ENCODE results near the gene AOPEP. TPM values are rescaled to one million over a fixed set of nuclear protein-coding genes. Genes with fewer than 3 reads are reported as not detected.
A peak's percentile ranks its signal among the peaks of the same experiment; 100 is the strongest.

AOPEP gene
- total and polyA plus RNA-seq, 2 of the 13 experiments (the other 11 are each of a cell fraction or from before 2014, with no cell fraction given), result 22.2 to 41.6 TPM

- TF ChIP-seq TSC22D2 (CRISPR knock-in tag; IDR thresholded peaks at IDR 0.05; ENCODE audit: borderline replicate concordance) (no peak), AHR (CRISPR knock-in tag; IDR thresholded peaks at IDR 0.05) (no peak), PRDM4 (CRISPR knock-in tag; IDR thresholded peaks at IDR 0.05; ENCODE audit: borderline replicate concordance) (no peak), ZBTB20 (CRISPR knock-in tag; IDR thresholded peaks at IDR 0.05; ENCODE audit: borderline replicate concordance, low read depth) (peak; percentile 99; the same call in 1 of the 2 replicates), ZNF235 (CRISPR knock-in tag; IDR thresholded peaks at IDR 0.05; ENCODE audit: borderline replicate concordance) (no peak), ZNF552 (CRISPR knock-in tag; IDR thresholded peaks at IDR 0.05; ENCODE audit: borderline replicate concordance) (no peak), SMC3 (IDR thresholded peaks at IDR 0.05; ENCODE audit: low read length) (peak; percentile 46; the same call in 1 of the 2 replicates), TIGD3 (CRISPR knock-in tag; IDR thresholded peaks at IDR 0.05; ENCODE audit: borderline replicate concordance) (no peak), POGZ (CRISPR knock-in tag; IDR thresholded peaks at IDR 0.05) (peak; percentile 49; the same call in 1 of the 2 replicates), SMARCE1 (IDR thresholded peaks at IDR 0.05; ENCODE audit: borderline replicate concordance) (no peak), ZBTB44 (CRISPR knock-in tag; IDR thresholded peaks at IDR 0.05) (no peak), TBL1XR1 (IDR thresholded peaks at IDR 0.05; ENCODE audit: borderline replicate concordance, low read length, partially characterized antibody) (peak; percentile 16), SIN3B (IDR thresholded peaks at IDR 0.05; ENCODE audit: low read length) (no peak), KDM4B (CRISPR knock-in tag; IDR thresholded peaks at IDR 0.05) (no peak), CSRNP2 (CRISPR knock-in tag; conservative IDR thresholded peaks at IDR 0.05; ENCODE audit: low read depth) (no peak)
- TF ChIP-seq, protein P1, sequence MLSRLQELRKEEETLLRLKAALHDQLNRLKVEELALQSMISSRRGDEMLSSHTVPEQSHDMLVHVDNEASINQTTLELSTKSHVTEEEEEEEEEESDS (CRISPR knock-in tag; IDR thresholded peaks at IDR 0.05; ENCODE audit: borderline replicate concordance), result no peak
- TF ChIP-seq, protein P2, sequence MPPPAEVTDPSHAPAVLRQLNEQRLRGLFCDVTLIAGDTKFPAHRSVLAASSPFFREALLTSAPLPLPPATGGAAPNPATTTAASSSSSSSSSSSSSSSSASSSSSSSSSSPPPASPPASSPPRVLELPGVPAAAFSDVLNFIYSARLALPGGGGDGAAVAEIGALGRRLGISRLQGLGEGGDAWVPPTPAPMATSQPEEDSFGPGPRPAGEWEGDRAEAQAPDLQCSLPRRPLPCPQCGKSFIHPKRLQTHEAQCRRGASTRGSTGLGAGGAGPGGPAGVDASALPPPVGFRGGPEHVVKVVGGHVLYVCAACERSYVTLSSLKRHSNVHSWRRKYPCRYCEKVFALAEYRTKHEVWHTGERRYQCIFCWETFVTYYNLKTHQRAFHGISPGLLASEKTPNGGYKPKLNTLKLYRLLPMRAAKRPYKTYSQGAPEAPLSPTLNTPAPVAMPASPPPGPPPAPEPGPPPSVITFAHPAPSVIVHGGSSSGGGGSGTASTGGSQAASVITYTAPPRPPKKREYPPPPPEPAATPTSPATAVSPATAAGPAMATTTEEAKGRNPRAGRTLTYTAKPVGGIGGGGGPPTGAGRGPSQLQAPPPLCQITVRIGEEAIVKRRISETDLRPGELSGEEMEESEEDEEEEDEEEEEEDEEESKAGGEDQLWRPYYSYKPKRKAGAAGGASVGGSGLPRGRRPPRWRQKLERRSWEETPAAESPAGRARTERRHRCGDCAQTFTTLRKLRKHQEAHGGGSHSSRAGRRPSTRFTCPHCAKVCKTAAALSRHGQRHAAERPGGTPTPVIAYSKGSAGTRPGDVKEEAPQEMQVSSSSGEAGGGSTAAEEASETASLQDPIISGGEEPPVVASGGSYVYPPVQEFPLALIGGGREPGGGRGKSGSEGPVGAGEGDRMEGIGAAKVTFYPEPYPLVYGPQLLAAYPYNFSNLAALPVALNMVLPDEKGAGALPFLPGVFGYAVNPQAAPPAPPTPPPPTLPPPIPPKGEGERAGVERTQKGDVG (CRISPR knock-in tag; IDR thresholded peaks at IDR 0.05; ENCODE audit: borderline replicate concordance), result no peak
These were observed 173.1 kb downstream of the AOPEP start (continued) for GRCh38 chr9:94899464-94900221.
